HepG2 (cell line): ENCODE measurements around the gene AGRN. TPM values are rescaled to one million over a fixed set of nuclear protein-coding genes. Genes with fewer than 3 reads are reported as not detected.

Experiments used
- ATRX ChIP-seq: sonication (generic); formaldehyde crosslinking; IDR thresholded peaks from 2 replicates; pipeline ENCODE4 v1.4.0; 2020; ENCODE audit warnings: missing genetic modification reagents, borderline replicate concordance
- JDP2 ChIP-seq: sonication (generic); formaldehyde crosslinking; IDR thresholded peaks from 2 replicates; pipeline ENCODE4 v1.8.1; 2022; ENCODE audit warnings: missing genetic modification reagents, borderline replicate concordance
- JUNB ChIP-seq: sonication (generic); formaldehyde crosslinking; IDR thresholded peaks from 2 replicates; pipeline ENCODE4 v1.8.0; 2022; ENCODE audit warnings: missing genetic modification reagents, mild to moderate bottlenecking, borderline replicate concordance
- KLF12 ChIP-seq: sonication (generic); formaldehyde crosslinking; IDR thresholded peaks from 2 replicates; pipeline ENCODE4 v1.4.0; 2020; ENCODE audit warnings: missing genetic modification reagents, borderline replicate concordance
- KLF6 ChIP-seq: IDR thresholded peaks from 2 replicates; pipeline ENCODE4 v1.8.0; 2016; ENCODE audit warnings: missing biosample characterization, missing genetic modification reagents
- MIER3 ChIP-seq: IDR thresholded peaks from 2 replicates; pipeline ENCODE4 v1.6.1; 2016; ENCODE audit warnings: missing compliant biosample characterization, borderline replicate concordance
- NPAS2 ChIP-seq: sonication (generic); formaldehyde crosslinking; IDR thresholded peaks from 2 replicates; pipeline ENCODE4 v1.8.0; 2022; ENCODE audit warnings: mild to moderate bottlenecking, missing genetic modification reagents, borderline replicate concordance
- NR1H2 ChIP-seq: sonication (generic); formaldehyde crosslinking; IDR thresholded peaks from 2 replicates; pipeline ENCODE4 v1.8.1; 2022; ENCODE audit warnings: low read depth, missing genetic modification reagents, borderline replicate concordance
- ONECUT2 ChIP-seq: sonication (generic); formaldehyde crosslinking; IDR thresholded peaks from 2 replicates; pipeline ENCODE4 v1.4.0; 2020; ENCODE audit warnings: missing genetic modification reagents
- POLR2G ChIP-seq: fragments of 200-400 bp; formaldehyde crosslinking; IDR thresholded peaks from 2 replicates; pipeline ENCODE4 v1.6.1; 2018; ENCODE audit warnings: mild to moderate bottlenecking, low read depth, low read length, moderate library complexity
- RNF2 ChIP-seq: fragments of 450-650 bp; conservative IDR thresholded peaks from 2 replicates; pipeline ENCODE4 v1.6.1; 2016; ENCODE audit warnings: low read depth
- SALL2 ChIP-seq: sonication (generic); formaldehyde crosslinking; IDR thresholded peaks from 2 replicates; pipeline ENCODE4 v1.8.1; 2023; ENCODE audit warnings: mild to moderate bottlenecking, missing genetic modification reagents, inconsistent platforms
- SOX6 ChIP-seq, 2 experiments: fragments of 450-650 bp in 1 of 2; sonication (generic) in 1 of 2; formaldehyde crosslinking in 1 of 2; IDR thresholded peaks; 2 replicates each; pipeline versions ENCODE4 v1.4.0 to v1.6.1; 2017 to 2020; ENCODE audit warnings: antibody characterized with exemption in 1 of 2, mild to moderate bottlenecking in 1 of 2, missing genetic modification reagents in 1 of 2
- U2AF1 ChIP-seq: fragments of 200-400 bp; formaldehyde crosslinking; optimal IDR thresholded peaks from 2 replicates; pipeline ENCODE3; 2017; ENCODE audit warnings: mild to moderate bottlenecking, low read depth, low read length
- U2AF2 ChIP-seq: fragments of 200-400 bp; formaldehyde crosslinking; IDR thresholded peaks from 2 replicates; pipeline ENCODE4 v1.6.1; 2017; ENCODE audit warnings: low read depth, mild to moderate bottlenecking, low read length
- ZFYVE20 ChIP-seq: sonication (generic); formaldehyde crosslinking; IDR thresholded peaks from 2 replicates; pipeline ENCODE4 v1.8.0; 2023; ENCODE audit warnings: low read depth, mild to moderate bottlenecking, moderate library complexity, missing genetic modification reagents, borderline replicate concordance
- ZNF331 ChIP-seq: sonication (generic); formaldehyde crosslinking; IDR thresholded peaks from 2 replicates; pipeline ENCODE4 v1.4.0; 2020; ENCODE audit warnings: missing genetic modification reagents
- polyA plus RNA-seq, 8 experiments: library from polyadenylated mRNA; depleted of rRNA in 3 of 8; stranded (reverse) in 7 of 8; unstranded in 1 of 8; fragments of >200 nt; fragmentation: Illumina TruSeq in 4 of 8; extraction: Trizol in 4 of 8; gene quantifications; 2 replicates each; pipeline versions ENCODE4 v1.2.1 to v1.2.3, GENCODE V29; 2011 to 2016; ENCODE audit warnings: low read depth in 4 of 8, missing spikeins in 1 of 8, mixed read lengths in 1 of 8; ENCODE audit not compliant: insufficient read depth in 1 of 8
- total RNA-seq, 5 experiments: library from RNA; depleted of rRNA; stranded (reverse); fragments of >200 nt; fragmentation: Illumina TruSeq; extraction: Trizol; gene quantifications; 2 replicates each; pipeline ENCODE4 v1.2.3, GENCODE V29; 2016; ENCODE audit warnings: low read depth in 1 of 5
- TF ChIP-seq, protein P1 (sequence below): sonication (generic); formaldehyde crosslinking; IDR thresholded peaks from 2 replicates; pipeline ENCODE4 v1.4.0; 2020; ENCODE audit warnings: missing genetic modification reagents
- TF ChIP-seq, protein P2 (sequence below): IDR thresholded peaks from 2 replicates; pipeline ENCODE4 v1.6.1; 2016; ENCODE audit warnings: missing genetic modification reagents, missing compliant biosample characterization
- TF ChIP-seq, protein P3 (sequence below): sonication (generic); formaldehyde crosslinking; IDR thresholded peaks from 2 replicates; pipeline ENCODE4 v1.5.1; 2020; ENCODE audit warnings: missing genetic modification reagents, mild to moderate bottlenecking, borderline replicate concordance
- TF ChIP-seq, protein P4 (sequence below): fragments of 450-650 bp; IDR thresholded peaks from 2 replicates; pipeline ENCODE4 v1.6.1; 2017; ENCODE audit warnings: mild to moderate bottlenecking

Gene AGRN
- total and polyA plus RNA-seq, 2 of the 13 experiments (the other 11 are each of a cell fraction or from before 2014, with no cell fraction given), result 29.8 to 65.2 TPM

DNA sequence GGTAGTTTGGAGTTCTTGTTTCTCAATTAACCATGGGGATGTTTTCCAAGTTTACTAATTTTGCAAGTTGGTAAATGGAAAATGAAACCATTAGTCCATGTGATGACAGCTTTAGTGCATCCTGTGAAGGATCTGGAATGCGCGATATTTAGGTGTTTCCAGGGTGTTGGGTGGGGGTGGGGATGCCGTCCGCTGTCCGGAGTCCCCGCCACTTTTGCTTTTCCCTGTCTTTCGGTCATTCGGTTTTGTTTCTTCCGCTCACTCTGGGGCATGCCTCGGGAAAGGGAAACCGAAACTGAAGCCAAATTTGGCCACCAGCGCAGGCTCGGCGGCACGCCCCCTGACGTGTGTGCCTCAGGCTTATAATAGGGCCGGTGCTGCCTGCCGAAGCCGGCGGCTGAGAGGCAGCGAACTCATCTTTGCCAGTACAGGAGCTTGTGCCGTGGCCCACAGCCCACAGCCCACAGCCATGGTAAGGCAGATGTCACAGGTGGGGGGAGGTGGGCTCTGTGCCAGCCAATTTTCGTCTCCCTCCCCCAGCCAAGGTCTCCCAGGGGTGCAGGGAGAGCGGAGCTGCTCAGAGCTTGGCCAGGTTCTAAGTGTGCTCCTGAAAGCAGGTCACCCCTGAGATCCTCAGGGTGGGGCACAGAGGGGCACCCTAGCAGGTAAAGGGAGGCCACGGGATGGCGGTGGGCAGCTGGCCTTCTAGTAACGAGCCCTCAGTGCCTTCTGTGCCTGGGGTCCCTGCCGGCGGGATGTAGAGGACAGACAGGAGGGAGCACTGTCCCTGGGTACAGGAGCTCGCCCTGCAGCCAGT, 6.6 kb upstream of the AGRN start, which contains the start of gene ISG15 (continued):
- TF ChIP-seq, protein P1, sequence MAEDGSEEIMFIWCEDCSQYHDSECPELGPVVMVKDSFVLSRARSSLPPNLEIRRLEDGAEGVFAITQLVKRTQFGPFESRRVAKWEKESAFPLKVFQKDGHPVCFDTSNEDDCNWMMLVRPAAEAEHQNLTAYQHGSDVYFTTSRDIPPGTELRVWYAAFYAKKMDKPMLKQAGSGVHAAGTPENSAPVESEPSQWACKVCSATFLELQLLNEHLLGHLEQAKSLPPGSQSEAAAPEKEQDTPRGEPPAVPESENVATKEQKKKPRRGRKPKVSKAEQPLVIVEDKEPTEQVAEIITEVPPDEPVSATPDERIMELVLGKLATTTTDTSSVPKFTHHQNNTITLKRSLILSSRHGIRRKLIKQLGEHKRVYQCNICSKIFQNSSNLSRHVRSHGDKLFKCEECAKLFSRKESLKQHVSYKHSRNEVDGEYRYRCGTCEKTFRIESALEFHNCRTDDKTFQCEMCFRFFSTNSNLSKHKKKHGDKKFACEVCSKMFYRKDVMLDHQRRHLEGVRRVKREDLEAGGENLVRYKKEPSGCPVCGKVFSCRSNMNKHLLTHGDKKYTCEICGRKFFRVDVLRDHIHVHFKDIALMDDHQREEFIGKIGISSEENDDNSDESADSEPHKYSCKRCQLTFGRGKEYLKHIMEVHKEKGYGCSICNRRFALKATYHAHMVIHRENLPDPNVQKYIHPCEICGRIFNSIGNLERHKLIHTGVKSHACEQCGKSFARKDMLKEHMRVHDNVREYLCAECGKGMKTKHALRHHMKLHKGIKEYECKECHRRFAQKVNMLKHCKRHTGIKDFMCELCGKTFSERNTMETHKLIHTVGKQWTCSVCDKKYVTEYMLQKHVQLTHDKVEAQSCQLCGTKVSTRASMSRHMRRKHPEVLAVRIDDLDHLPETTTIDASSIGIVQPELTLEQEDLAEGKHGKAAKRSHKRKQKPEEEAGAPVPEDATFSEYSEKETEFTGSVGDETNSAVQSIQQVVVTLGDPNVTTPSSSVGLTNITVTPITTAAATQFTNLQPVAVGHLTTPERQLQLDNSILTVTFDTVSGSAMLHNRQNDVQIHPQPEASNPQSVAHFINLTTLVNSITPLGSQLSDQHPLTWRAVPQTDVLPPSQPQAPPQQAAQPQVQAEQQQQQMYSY (CRISPR knock-in tag), result no peak
- TF ChIP-seq NR1H2 (CRISPR knock-in tag) (no peak), KLF6 (CRISPR knock-in tag) (0 out of 2 replicates have a peak, but pooled peaks have one; percentile 37), NPAS2 (CRISPR knock-in tag) (no peak), MIER3 (no peak), SALL2 (CRISPR knock-in tag) (no peak), SOX6 (IDR thresholded peaks at IDR 0.05) (no peak), SOX6 (CRISPR knock-in tag; IDR thresholded peaks at IDR 0.05) (0 out of 2 replicates have a peak, but pooled peaks have one; percentile 22), ZNF331 (CRISPR knock-in tag) (peak; percentile 55), ATRX (CRISPR knock-in tag) (no peak), ONECUT2 (CRISPR knock-in tag) (no peak), U2AF2 (no peak), RNF2 (no peak), ZFYVE20 (CRISPR knock-in tag) (no peak), JDP2 (no peak), U2AF1 (peak; percentile 41), POLR2G (peak; percentile 71; the same call in 1 of the 2 replicates), JUNB (no peak), KLF12 (CRISPR knock-in tag) (no peak)
- TF ChIP-seq, protein P2, sequence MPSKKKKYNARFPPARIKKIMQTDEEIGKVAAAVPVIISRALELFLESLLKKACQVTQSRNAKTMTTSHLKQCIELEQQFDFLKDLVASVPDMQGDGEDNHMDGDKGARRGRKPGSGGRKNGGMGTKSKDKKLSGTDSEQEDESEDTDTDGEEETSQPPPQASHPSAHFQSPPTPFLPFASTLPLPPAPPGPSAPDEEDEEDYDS (CRISPR knock-in tag), result peak; percentile 99
- TF ChIP-seq, protein P3, sequence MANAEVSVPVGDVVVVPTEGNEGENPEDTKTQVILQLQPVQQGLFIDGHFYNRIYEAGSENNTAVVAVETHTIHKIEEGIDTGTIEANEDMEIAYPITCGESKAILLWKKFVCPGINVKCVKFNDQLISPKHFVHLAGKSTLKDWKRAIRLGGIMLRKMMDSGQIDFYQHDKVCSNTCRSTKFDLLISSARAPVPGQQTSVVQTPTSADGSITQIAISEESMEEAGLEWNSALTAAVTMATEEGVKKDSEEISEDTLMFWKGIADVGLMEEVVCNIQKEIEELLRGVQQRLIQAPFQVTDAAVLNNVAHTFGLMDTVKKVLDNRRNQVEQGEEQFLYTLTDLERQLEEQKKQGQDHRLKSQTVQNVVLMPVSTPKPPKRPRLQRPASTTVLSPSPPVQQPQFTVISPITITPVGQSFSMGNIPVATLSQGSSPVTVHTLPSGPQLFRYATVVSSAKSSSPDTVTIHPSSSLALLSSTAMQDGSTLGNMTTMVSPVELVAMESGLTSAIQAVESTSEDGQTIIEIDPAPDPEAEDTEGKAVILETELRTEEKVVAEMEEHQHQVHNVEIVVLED, result peak; percentile 39; the same call in 1 of the 2 replicates
- TF ChIP-seq, protein P4, sequence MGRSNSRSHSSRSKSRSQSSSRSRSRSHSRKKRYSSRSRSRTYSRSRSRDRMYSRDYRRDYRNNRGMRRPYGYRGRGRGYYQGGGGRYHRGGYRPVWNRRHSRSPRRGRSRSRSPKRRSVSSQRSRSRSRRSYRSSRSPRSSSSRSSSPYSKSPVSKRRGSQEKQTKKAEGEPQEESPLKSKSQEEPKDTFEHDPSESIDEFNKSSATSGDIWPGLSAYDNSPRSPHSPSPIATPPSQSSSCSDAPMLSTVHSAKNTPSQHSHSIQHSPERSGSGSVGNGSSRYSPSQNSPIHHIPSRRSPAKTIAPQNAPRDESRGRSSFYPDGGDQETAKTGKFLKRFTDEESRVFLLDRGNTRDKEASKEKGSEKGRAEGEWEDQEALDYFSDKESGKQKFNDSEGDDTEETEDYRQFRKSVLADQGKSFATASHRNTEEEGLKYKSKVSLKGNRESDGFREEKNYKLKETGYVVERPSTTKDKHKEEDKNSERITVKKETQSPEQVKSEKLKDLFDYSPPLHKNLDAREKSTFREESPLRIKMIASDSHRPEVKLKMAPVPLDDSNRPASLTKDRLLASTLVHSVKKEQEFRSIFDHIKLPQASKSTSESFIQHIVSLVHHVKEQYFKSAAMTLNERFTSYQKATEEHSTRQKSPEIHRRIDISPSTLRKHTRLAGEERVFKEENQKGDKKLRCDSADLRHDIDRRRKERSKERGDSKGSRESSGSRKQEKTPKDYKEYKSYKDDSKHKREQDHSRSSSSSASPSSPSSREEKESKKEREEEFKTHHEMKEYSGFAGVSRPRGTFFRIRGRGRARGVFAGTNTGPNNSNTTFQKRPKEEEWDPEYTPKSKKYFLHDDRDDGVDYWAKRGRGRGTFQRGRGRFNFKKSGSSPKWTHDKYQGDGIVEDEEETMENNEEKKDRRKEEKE, result no peak
